Measurements from ENCODE around the gene C18orf32. TPM values are rescaled to one million over a fixed set of nuclear protein-coding genes. Genes with fewer than 3 reads are reported as not detected.

The C18orf32 gene
- total RNA-seq, 1 donor from 2014 or later, result 10.2 TPM

Small RNA genes lying within 50 kb of the gene (small RNA-seq; reads per million reads assigned to genes)
- gene SNORD58A (ENCODE audit: low replicate concordance) (not detected), gene SNORD58C (ENCODE audit: low replicate concordance) (not detected)

Other genes starting within 250 kb of the C18orf32 start
- 37.1 TPM for gene DYM, start 26.6 kb downstream of the C18orf32 start, total RNA-seq
- 2,265 TPM for gene RPL17, start 5.2 kb upstream of the C18orf32 start, total RNA-seq
- gene LIPG, start 74.8 kb upstream of the C18orf32 start, total RNA-seq, result 8.1 TPM

Measured in skin of body (tissue), 2 donors.